ENCODE data around the gene PEX11G.

GRCh38 chr19:7513809-7514642 lies 25.2 kb upstream of the PEX11G start:
- TF ChIP-seq ELF4 (IDR thresholded peaks at IDR 0.05) (no peak), FOXM1 (IDR thresholded peaks at IDR 0.05; ENCODE audit: borderline replicate concordance) (no peak), FOXA1 (IDR thresholded peaks at IDR 0.05) (no peak), SP1 (IDR thresholded peaks at IDR 0.05) (no peak), ZNF384 (IDR thresholded peaks at IDR 0.05) (no peak), FOXK2 (IDR thresholded peaks at IDR 0.05) (no peak), BHLHE40 (IDR thresholded peaks at IDR 0.05; ENCODE audit: borderline replicate concordance) (no peak), ARNT (IDR thresholded peaks at IDR 0.05) (no peak)
